Measurements from ENCODE around the gene CERS2. TPM values are rescaled to one million over a fixed set of nuclear protein-coding genes. Genes with fewer than 3 reads are reported as not detected.
"Not testable (repeated sequence)": the region's sequence is repeated elsewhere in the genome, so short reads cannot be mapped to it uniquely, and the experiment has no call there.

CERS2 gene
- polyA plus RNA-seq, 1 experiment, result 202 TPM

DNA sequence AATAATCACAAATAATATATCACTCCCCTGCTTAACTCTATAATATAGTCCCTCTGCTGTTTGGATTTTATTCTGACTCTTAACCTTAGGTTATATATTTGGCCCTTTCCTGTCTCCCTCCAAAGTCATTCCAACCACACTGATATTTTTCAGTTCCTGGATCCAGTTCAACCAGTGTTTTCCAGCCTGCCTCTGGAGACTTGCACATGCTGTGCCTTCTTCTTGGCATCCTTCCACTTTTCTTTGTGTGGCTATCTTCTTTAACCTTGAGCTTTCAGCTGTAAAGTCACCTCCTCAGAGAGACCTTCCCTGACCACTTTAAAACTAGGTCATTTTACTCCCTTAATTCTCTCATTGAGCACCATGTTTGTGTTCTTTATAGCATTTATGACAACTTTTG is 19.4 kb downstream of the CERS2 start:
- H3K27me3 ChIP-seq (ENCODE audit: control insufficient read depth, insufficient read depth, low read length), result no peaks in the 10 kb centered on the region
- H3K36me3 ChIP-seq (ENCODE audit: control insufficient read depth, insufficient read depth, low read length), result peaks cover 17% of the 10 kb centered on the region
- H3K4me3 ChIP-seq (ENCODE audit: low read depth, low read length), result no peak overlapping the region
- CTCF ChIA-PET, result interaction anchor here (0.9 kb wide), 1 partner anchor 14 kb away, joined by 3 read pairs; no protein-coding TSS in a partner anchor
- TF ChIP-seq, protein P1, sequence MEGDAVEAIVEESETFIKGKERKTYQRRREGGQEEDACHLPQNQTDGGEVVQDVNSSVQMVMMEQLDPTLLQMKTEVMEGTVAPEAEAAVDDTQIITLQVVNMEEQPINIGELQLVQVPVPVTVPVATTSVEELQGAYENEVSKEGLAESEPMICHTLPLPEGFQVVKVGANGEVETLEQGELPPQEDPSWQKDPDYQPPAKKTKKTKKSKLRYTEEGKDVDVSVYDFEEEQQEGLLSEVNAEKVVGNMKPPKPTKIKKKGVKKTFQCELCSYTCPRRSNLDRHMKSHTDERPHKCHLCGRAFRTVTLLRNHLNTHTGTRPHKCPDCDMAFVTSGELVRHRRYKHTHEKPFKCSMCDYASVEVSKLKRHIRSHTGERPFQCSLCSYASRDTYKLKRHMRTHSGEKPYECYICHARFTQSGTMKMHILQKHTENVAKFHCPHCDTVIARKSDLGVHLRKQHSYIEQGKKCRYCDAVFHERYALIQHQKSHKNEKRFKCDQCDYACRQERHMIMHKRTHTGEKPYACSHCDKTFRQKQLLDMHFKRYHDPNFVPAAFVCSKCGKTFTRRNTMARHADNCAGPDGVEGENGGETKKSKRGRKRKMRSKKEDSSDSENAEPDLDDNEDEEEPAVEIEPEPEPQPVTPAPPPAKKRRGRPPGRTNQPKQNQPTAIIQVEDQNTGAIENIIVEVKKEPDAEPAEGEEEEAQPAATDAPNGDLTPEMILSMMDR (IDR thresholded peaks at IDR 0.05; ENCODE audit: insufficient read depth, low read depth, low read length), result no peak
- POLR2A ChIA-PET, result no interaction called here
- DNase-seq (ENCODE audit: low read depth), result no peak

DNA sequence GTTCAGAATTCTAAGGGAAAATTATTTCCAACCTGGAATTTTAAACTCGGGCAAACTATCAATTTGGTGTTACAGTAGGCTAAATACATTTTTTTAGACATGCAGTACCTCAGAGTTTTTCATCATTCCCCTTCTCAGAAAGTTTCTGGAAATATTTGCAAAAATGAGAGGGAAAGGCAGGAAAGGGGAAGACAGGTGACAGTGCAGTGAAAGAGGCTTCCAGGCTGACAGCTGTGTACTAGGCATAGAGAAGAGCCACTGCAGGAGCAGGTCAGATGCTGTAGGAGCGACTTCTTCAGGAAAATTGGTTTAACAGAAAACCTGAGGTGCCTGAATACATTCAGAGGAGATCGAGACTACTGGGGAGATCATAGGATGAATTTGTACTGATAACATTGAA is 19.9 kb downstream of the CERS2 start:
- TF ChIP-seq, protein P1 (IDR thresholded peaks at IDR 0.05; ENCODE audit: insufficient read depth, low read depth, low read length), result no peak
- Histone ChIP-seq H3K4me3 (ENCODE audit: low read depth, low read length) (no peak overlapping the region), H3K36me3 (ENCODE audit: control insufficient read depth, insufficient read depth, low read length) (peaks cover 19% of the 10 kb centered on the region), H3K27me3 (ENCODE audit: control insufficient read depth, insufficient read depth, low read length) (no peaks in the 10 kb centered on the region)
- POLR2A ChIA-PET, result no interaction called here
- CTCF ChIA-PET, result interaction anchor here (0.7 to 0.9 kb wide), 2 partner anchors 17 to 25 kb away, joined by 3 read pairs; no protein-coding TSS in a partner anchor
- no peak for DNase-seq (ENCODE audit: low read depth)

DNA sequence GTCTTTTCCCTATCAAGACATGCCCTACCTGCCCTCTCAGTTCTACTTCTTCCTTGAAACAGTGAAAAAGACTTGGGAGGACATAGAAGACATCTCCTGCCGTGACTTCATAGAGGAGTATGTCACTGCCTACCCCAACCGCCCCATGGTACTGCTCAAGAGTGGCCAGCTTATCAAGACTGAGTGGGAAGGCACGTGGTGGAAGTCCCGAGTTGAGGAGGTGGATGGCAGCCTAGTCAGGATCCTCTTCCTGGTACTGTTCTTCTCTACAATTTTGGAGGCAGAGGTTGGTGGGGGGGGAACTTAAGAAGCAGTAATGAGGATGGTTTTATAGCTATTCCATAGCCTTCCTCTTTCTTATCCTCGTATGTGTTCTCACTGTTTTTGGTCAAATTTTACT is 29.8 kb downstream of the CERS2 start:
- POLR2A ChIA-PET, result no interaction called here
- Histone ChIP-seq H3K36me3 (ENCODE audit: control insufficient read depth, insufficient read depth, low read length) (peaks cover 19% of the 10 kb centered on the region), H3K27me3 (ENCODE audit: control insufficient read depth, insufficient read depth, low read length) (no peaks in the 10 kb centered on the region), H3K4me3 (ENCODE audit: low read depth, low read length) (no peak overlapping the region)
- no peak for DNase-seq (ENCODE audit: low read depth)
- TF ChIP-seq, protein P1 (IDR thresholded peaks at IDR 0.05; ENCODE audit: insufficient read depth, low read depth, low read length), result no peak
- CTCF ChIA-PET, result interaction anchor here (1.1 kb wide), 1 partner anchor 51 kb away, joined by 3 read pairs; no protein-coding TSS in a partner anchor

DNA sequence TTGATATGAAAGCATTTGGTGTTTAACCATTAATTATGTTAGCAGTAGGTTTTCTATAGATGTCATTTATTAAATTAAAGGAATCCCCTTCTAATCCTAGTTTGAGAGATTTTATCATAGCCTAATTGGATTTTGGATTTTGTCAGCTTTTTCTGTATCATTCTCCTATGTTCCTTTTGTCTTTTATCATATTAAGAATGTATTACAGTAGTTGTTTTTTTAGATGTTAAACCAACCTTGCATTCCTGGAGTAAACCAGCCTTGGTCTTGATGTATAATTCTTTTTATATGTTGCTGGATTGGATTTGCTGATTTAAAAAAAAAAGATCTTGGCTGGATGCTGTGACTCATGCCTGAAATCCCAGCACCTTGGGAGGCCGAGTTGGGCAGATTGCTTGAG is 42.9 kb downstream of the CERS2 start:
- no peak for DNase-seq (ENCODE audit: low read depth)
- CTCF ChIA-PET, result no interaction called here

DNA sequence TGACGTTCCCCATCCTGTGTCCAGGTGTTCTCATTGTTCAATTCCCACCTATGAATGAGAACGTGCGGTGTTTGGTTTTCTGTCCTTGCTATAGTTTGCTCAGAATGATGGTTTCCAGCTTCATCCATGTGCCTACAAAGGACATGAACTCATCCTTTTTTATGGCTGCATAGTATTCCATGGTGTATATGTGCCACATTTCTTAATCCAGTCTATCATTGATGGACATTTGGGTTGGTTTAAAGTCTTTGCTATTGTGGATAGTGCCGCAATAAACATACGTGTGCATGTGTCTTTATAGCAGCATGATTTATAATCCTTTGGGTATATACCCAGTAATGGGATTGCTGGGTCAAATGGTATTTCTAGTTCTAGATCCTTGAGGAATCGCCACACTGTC is 45.9 kb downstream of the CERS2 start:
- H3K36me3 ChIP-seq (ENCODE audit: control insufficient read depth, insufficient read depth, low read length); CTCF ChIA-PET; POLR2A ChIA-PET: not testable (repeated sequence)

More for the DNA sequence above, 42.9 kb downstream of the CERS2 start:
- Histone ChIP-seq H3K27me3 (ENCODE audit: control insufficient read depth, insufficient read depth, low read length) (no peaks in the 10 kb centered on the region), H3K36me3 (ENCODE audit: control insufficient read depth, insufficient read depth, low read length) (peaks cover 5% of the 10 kb centered on the region), H3K4me3 (ENCODE audit: low read depth, low read length) (no peak overlapping the region)
- TF ChIP-seq, protein P1 (IDR thresholded peaks at IDR 0.05; ENCODE audit: insufficient read depth, low read depth, low read length), result no peak
- POLR2A ChIA-PET, result no interaction called here

DNA sequence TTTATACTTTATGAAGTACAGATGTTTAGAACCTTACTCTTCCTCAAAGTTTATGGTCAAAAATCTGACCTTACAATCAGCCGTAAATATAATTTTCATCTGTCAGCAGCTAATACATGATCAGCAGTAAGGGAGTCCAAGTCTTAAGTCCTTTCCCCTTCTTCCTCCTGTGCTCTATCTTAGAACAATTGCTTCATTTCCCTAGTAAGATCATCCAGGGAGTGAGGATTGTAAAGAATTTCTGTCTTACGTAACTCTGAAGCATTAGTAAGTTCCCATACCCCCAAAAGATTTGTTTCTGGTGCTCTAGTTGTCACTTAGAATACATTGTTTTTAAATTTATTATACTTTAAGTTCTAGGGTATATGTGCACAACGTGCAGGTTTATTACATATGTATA is 46.3 kb downstream of the CERS2 start:
- no peak for DNase-seq (ENCODE audit: low read depth)
- no peaks in the 10 kb centered on the region for H3K27me3 ChIP-seq (ENCODE audit: control insufficient read depth, insufficient read depth, low read length)
- ChIA-PET CTCF (interaction anchor here (1.1 kb wide), 1 partner anchor 68 kb away, joined by 6 read pairs; no protein-coding TSS in a partner anchor), POLR2A (no interaction called here)
- no peak overlapping the region for H3K4me3 ChIP-seq (ENCODE audit: low read depth, low read length)
- H3K36me3 ChIP-seq (ENCODE audit: control insufficient read depth, insufficient read depth, low read length), result peaks cover 5% of the 10 kb centered on the region
- TF ChIP-seq, protein P1 (IDR thresholded peaks at IDR 0.05; ENCODE audit: insufficient read depth, low read depth, low read length), result no peak

More for the DNA sequence above, 45.9 kb downstream of the CERS2 start:
- DNase-seq (ENCODE audit: low read depth); H3K27me3 ChIP-seq (ENCODE audit: control insufficient read depth, insufficient read depth, low read length); H3K4me3 ChIP-seq (ENCODE audit: low read depth, low read length): not testable (repeated sequence)
